ENCODE measurements around the gene POP4.

GRCh38 chr19:29593869-29594268 is 12.2 kb upstream of the POP4 start:
- TF ChIP-seq USF2 (IDR thresholded peaks at IDR 0.05; ENCODE audit: borderline replicate concordance, low read depth, low read length) (no peak), RFX5 (IDR thresholded peaks at IDR 0.05; ENCODE audit: low read depth, low read length) (no peak), POLR2AphosphoS5 (IDR thresholded peaks at IDR 0.05; ENCODE audit: low read length) (no peak), EZH2 (IDR thresholded peaks at IDR 0.05; ENCODE audit: borderline replicate concordance, control insufficient read depth, low read depth, low read length) (no peak), MYC (IDR thresholded peaks at IDR 0.05; ENCODE audit: insufficient read depth, insufficient read length, insufficient replicate concordance, low read length, severe bottlenecking) (no peak)
- TF ChIP-seq, protein P1, sequence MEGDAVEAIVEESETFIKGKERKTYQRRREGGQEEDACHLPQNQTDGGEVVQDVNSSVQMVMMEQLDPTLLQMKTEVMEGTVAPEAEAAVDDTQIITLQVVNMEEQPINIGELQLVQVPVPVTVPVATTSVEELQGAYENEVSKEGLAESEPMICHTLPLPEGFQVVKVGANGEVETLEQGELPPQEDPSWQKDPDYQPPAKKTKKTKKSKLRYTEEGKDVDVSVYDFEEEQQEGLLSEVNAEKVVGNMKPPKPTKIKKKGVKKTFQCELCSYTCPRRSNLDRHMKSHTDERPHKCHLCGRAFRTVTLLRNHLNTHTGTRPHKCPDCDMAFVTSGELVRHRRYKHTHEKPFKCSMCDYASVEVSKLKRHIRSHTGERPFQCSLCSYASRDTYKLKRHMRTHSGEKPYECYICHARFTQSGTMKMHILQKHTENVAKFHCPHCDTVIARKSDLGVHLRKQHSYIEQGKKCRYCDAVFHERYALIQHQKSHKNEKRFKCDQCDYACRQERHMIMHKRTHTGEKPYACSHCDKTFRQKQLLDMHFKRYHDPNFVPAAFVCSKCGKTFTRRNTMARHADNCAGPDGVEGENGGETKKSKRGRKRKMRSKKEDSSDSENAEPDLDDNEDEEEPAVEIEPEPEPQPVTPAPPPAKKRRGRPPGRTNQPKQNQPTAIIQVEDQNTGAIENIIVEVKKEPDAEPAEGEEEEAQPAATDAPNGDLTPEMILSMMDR (IDR thresholded peaks at IDR 0.05 in 2 of 3, conservative IDR thresholded peaks at IDR 0.05 in 1 of 3; ENCODE audit: control insufficient read depth in 2 of 3, extremely low read depth in 1 of 3, insufficient read depth in 1 of 3, low read depth in 3 of 3, low read length in 3 of 3) = no peak
- TF ChIP-seq, protein P2, sequence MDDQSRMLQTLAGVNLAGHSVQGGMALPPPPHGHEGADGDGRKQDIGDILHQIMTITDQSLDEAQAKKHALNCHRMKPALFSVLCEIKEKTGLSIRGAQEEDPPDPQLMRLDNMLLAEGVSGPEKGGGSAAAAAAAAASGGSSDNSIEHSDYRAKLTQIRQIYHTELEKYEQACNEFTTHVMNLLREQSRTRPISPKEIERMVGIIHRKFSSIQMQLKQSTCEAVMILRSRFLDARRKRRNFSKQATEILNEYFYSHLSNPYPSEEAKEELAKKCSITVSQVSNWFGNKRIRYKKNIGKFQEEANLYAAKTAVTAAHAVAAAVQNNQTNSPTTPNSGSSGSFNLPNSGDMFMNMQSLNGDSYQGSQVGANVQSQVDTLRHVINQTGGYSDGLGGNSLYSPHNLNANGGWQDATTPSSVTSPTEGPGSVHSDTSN (IDR thresholded peaks at IDR 0.05; ENCODE audit: insufficient replicate concordance, low read depth, low read length) = no peak
- TF ChIP-seq, protein P3, sequence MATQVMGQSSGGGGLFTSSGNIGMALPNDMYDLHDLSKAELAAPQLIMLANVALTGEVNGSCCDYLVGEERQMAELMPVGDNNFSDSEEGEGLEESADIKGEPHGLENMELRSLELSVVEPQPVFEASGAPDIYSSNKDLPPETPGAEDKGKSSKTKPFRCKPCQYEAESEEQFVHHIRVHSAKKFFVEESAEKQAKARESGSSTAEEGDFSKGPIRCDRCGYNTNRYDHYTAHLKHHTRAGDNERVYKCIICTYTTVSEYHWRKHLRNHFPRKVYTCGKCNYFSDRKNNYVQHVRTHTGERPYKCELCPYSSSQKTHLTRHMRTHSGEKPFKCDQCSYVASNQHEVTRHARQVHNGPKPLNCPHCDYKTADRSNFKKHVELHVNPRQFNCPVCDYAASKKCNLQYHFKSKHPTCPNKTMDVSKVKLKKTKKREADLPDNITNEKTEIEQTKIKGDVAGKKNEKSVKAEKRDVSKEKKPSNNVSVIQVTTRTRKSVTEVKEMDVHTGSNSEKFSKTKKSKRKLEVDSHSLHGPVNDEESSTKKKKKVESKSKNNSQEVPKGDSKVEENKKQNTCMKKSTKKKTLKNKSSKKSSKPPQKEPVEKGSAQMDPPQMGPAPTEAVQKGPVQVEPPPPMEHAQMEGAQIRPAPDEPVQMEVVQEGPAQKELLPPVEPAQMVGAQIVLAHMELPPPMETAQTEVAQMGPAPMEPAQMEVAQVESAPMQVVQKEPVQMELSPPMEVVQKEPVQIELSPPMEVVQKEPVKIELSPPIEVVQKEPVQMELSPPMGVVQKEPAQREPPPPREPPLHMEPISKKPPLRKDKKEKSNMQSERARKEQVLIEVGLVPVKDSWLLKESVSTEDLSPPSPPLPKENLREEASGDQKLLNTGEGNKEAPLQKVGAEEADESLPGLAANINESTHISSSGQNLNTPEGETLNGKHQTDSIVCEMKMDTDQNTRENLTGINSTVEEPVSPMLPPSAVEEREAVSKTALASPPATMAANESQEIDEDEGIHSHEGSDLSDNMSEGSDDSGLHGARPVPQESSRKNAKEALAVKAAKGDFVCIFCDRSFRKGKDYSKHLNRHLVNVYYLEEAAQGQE (IDR thresholded peaks at IDR 0.05; ENCODE audit: low read depth, low read length) = no peak
- TF ChIP-seq, protein P4, sequence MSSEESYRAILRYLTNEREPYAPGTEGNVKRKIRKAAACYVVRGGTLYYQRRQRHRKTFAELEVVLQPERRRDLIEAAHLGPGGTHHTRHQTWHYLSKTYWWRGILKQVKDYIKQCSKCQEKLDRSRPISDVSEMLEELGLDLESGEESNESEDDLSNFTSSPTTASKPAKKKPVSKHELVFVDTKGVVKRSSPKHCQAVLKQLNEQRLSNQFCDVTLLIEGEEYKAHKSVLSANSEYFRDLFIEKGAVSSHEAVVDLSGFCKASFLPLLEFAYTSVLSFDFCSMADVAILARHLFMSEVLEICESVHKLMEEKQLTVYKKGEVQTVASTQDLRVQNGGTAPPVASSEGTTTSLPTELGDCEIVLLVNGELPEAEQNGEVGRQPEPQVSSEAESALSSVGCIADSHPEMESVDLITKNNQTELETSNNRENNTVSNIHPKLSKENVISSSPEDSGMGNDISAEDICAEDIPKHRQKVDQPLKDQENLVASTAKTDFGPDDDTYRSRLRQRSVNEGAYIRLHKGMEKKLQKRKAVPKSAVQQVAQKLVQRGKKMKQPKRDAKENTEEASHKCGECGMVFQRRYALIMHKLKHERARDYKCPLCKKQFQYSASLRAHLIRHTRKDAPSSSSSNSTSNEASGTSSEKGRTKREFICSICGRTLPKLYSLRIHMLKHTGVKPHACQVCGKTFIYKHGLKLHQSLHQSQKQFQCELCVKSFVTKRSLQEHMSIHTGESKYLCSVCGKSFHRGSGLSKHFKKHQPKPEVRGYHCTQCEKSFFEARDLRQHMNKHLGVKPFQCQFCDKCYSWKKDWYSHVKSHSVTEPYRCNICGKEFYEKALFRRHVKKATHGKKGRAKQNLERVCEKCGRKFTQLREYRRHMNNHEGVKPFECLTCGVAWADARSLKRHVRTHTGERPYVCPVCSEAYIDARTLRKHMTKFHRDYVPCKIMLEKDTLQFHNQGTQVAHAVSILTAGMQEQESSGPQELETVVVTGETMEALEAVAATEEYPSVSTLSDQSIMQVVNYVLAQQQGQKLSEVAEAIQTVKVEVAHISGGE (CRISPR knock-in tag; IDR thresholded peaks at IDR 0.05) = no peak
